HL-60 (cell line): ENCODE data around the gene RAB40B.

Experiments
- DNase-seq, 2 experiments: peaks; one replicate each; pipeline ENCODE4 v3.0.0-alpha.2; 2010 to 2020; ENCODE audit warnings: low read depth in 1 of 2, low spot score in 1 of 2
- H3K27ac ChIP-seq: fragments of 250-450 bp; sonication (Bioruptor Pico); replicated peaks from 2 replicates; pipeline ENCODE4 v1.5.1; 2020; ENCODE audit warnings: mild to moderate bottlenecking, moderate library complexity
- H3K27me3 ChIP-seq: fragments of 250-450 bp; sonication (Bioruptor Pico); 2 replicates; pipeline ENCODE4 v1.5.1; 2021; ENCODE audit warnings: mild to moderate bottlenecking, moderate library complexity; ENCODE audit not compliant: insufficient read depth, poor library complexity, severe bottlenecking
- H3K4me3 ChIP-seq: replicated peaks from 2 replicates; pipeline ENCODE4 v1.5.1; 2011; ENCODE audit warnings: mild to moderate bottlenecking, control low read depth, low read length; ENCODE audit not compliant: insufficient read depth
- CTCF ChIP-seq: IDR thresholded peaks from one replicate; pipeline ENCODE4 v1.5.1; 2011; ENCODE audit warnings: low read length, control low read depth, inconsistent platforms; ENCODE audit not compliant: insufficient read depth
- GABPA ChIP-seq: IDR thresholded peaks from 2 replicates; pipeline ENCODE4 v1.6.1; 2012; ENCODE audit warnings: low read depth
- POLR2AphosphoS5 ChIP-seq: IDR thresholded peaks from 2 replicates; pipeline ENCODE4 v1.6.1; 2012; ENCODE audit warnings: low read depth
- REST ChIP-seq: IDR thresholded peaks from 2 replicates; pipeline ENCODE4 v1.6.1; 2012; ENCODE audit warnings: low read depth; ENCODE audit not compliant: insufficient replicate concordance
- SPI1 ChIP-seq: IDR thresholded peaks from 2 replicates; pipeline ENCODE4 v1.6.1; 2012; ENCODE audit warnings: low read depth, mild to moderate bottlenecking, borderline replicate concordance

The RAB40B gene

GRCh38 chr17:82713071-82713723 is 14.7 kb upstream of the RAB40B start:
- TF ChIP-seq GABPA (no peak), REST (no peak), CTCF (no peak), SPI1 (no peak), POLR2AphosphoS5 (no peak)
- no peaks in the 10 kb centered on the region for H3K27me3 ChIP-seq
- no peak overlapping the region for H3K4me3 ChIP-seq
- DNase-seq, result no peak
- no peak overlapping the region for H3K27ac ChIP-seq

GRCh38 chr17:82710499-82711232 is 12.2 kb upstream of the RAB40B start:
- no peak overlapping the region for H3K4me3 ChIP-seq
- no peak overlapping the region for H3K27ac ChIP-seq
- TF ChIP-seq POLR2AphosphoS5 (no peak), REST (no peak), SPI1 (no peak)
- DNase-seq, result no peak
- H3K27me3 ChIP-seq, result no peaks in the 10 kb centered on the region

- DNase-seq, result no peak
- Histone ChIP-seq H3K27ac (no peak overlapping the region), H3K27me3 (no peaks in the 10 kb centered on the region), H3K4me3 (no peak overlapping the region)
- TF ChIP-seq SPI1 (no peak), POLR2AphosphoS5 (no peak), CTCF (no peak), GABPA (no peak), REST (no peak)
Measured at GRCh38 chr17:82709676-82710498, 11.4 kb upstream of the RAB40B start.
